NCI-H128 (cell line): ENCODE data around the gene HBG2.
"Not testable (repeated sequence)": the region's sequence is repeated elsewhere in the genome, so short reads cannot be mapped to it uniquely, and the experiment has no call there.

Source experiments
- DNase-seq: peaks from one replicate; lab custom pipeline; 2025; ENCODE audit not compliant: unreplicated experiment; lab: John Stamatoyannopoulos, UW

Gene HBG2

GRCh38 chr11:5282628-5283027 is 28.0 kb upstream of the HBG2 start:
- DNase-seq, result no peak

GRCh38 chr11:5281596-5281995 is 27.0 kb upstream of the HBG2 start:
- DNase-seq, result no peak

GRCh38 chr11:5280582-5281102 is 26.1 kb upstream of the HBG2 start:
- no peak for DNase-seq

- DNase-seq, result no peak
These were observed 25.0 kb upstream of the HBG2 start for GRCh38 chr11:5279471-5280090.

GRCh38 chr11:5277807-5278382 is 23.3 kb upstream of the HBG2 start:
- no peak for DNase-seq

GRCh38 chr11:5276697-5277096 is 22.1 kb upstream of the HBG2 start:
- no peak for DNase-seq

- DNase-seq, result no peak
These were observed 21.0 kb upstream of the HBG2 start for GRCh38 chr11:5275369-5276110.

- DNase-seq, result no peak
These were observed 19.8 kb upstream of the HBG2 start for GRCh38 chr11:5274395-5274794.

GRCh38 chr11:5272395-5273017 is 17.9 kb upstream of the HBG2 start:
- DNase-seq, result no peak

- no peak for DNase-seq
These were observed 15.2 kb upstream of the HBG2 start, which contains the start of gene HBE1 for GRCh38 chr11:5269715-5270147. TSS of gene HBE1 (minus strand) at chr11:5269945. CDS start at chr11:5269890, 55 bp downstream.

GRCh38 chr11:5267033-5267563 is 12.5 kb upstream of the HBG2 start:
- no peak for DNase-seq

GRCh38 chr11:5266609-5267008 is 12.0 kb upstream of the HBG2 start:
- no peak for DNase-seq

- no peak for DNase-seq
These were observed 11.3 kb upstream of the HBG2 start for GRCh38 chr11:5265832-5266231.

GRCh38 chr11:5258543-5259262 is 4.1 kb upstream of the HBG2 start:
- no peak for DNase-seq

GRCh38 chr11:5257296-5257695 is 2.7 kb upstream of the HBG2 start:
- DNase-seq, result no peak

GRCh38 chr11:5254023-5254422 is 558 bp downstream of the HBG2 start:
- DNase-seq, result not testable (repeated sequence)

GRCh38 chr11:5253440-5253839 is 1.1 kb downstream of the HBG2 start:
- DNase-seq, result not testable (repeated sequence)

GRCh38 chr11:5252919-5253265 is 1.7 kb downstream of the HBG2 start:
- no peak for DNase-seq

- no peak for DNase-seq
These were observed 2.2 kb downstream of the HBG2 start for GRCh38 chr11:5252192-5252918.

GRCh38 chr11:5251746-5252145 is 2.8 kb downstream of the HBG2 start:
- no peak for DNase-seq
